Hematopoietic multipotent progenitor cell treated with erythropoietin and hydrocortisone succinate and interleukin-3 and kit ligand, for 8 days (in vitro differentiated cells): ENCODE data around the gene RPL23.
A peak's percentile ranks its signal among the peaks of the same experiment; 100 is the strongest.

Experiments used
- DNase-seq: peaks from one replicate; pipeline ENCODE4 v3.0.0-alpha.2; 2015

The RPL23 gene

DNA sequence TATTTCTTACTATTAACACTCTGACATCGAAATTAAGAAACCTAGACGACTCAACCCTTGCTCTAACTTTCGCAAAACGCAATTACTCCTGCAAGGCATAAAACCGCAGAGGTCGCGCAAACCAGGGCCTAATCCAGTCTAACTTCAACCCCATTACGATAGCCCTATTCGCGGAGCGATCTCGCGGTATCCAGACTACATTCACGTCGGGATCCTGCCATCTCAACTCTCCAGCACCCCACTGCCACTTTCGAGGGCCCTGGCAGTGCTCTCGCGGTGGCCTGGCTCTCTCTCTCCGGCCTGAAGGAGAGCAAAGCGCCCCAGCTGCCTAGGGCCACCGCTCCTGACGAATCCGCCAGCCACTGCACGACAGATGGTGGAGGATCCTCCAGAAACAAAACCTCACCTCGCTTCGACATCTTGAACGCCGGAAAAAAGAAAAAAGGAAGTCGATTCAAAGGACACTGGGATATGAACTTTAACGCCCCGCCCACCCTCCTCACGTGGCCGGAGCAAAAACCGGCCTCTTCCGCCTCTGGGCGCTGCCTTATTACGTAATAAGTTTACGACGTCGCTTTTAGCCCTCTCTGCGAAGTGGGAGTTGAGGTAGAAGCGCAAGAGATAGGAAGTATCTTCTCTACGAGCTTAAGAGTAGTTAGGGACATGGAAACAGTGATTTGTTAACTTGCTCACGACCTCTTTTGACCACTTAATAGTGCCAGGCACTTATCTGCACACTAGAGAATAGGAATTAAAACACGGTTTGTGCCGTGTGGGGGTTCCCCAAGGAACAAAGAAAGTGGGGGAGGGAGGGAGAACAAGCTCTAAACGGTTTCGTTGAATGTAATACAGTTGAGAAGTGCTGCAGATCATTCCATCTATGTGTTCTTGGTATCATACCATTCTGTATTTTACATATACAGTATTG, at the start of gene RPL23:
TSS of gene RPL23 (minus strand) at position 430 of the 928 bp plus-strand sequence. CDS start at position 419, 11 bp downstream.
- peak; percentile 98 for DNase-seq

DNA sequence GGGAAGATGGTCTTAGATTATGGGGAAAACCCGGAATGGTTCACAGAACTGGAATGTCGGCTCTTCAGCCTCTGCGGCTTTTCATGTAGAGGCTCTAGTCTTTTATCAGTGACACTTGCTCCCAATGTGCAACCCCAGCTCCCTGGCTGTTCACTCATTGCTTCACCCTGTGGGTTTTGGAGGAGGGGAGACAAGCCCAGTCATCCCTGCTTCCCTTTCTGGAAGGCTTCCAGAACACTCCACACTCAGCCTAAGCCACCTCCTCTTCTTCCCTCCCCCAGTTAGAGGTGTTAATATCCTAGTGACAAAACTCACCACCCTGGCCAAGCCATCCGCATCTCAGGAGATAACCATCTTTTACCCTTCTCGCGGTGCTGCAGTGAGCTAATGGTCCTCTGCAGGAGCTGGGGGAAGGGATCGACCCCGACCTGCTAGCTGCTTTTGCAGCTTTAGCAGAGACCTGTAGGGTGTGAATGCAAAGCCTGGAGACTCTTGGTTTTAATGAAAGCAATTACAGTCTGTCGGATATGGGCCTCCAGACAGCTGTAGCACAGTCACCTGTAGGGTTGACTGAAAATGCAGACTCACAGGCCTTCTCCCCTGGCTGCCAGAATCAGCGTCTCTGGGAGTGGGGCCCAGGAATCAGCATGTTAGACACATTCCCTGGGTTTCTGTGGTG, 47.6 kb upstream of the RPL23 start:
- peak; percentile 57 for DNase-seq

DNA sequence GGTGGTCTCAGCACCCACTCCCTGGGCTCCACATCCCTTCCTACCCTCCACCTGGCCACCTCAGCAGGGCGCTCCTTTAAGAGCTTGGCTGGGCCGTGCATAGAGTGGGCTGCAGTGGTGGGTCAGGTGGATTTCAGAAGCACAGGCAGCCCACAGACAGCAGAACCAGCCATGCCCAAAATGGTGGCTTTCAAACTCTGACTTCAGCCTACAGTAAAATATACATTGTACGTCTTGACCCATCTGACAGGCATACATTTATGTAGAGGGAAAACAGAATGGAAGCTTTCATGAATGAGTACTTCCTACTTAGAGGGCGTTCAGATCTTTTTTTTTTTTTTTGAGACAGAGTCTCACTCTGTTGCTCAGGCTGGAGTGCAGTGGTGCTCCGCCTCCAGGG, 45.9 kb upstream of the RPL23 start:
- DNase-seq = no peak

DNA sequence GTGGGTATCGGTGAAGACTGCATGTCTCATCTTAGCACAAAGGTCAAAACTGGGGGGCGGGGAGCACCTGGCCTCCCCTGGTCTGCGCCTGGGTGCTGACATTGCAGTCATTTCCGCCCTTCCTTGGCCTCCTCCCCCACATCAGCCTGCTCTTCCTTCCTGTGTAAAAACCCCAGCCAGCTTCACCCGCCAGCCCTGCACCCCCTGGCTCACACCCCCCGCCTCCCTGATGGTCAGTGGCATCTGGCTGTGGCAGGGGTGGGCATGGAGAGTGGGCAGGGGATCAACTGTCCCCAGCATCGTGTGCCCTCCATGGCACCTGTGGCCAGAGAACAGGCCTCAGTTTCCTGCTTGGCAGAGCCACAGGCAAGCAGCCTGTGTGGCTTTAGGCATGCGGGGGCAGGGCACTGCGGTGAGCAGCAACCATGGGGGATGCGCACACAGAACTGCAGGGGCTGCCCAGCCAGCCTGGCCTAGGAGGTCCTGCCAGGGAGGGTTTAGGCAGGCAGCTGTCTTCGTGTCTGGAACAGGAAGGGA, 45.4 kb upstream of the RPL23 start:
- DNase-seq = no peak

DNA sequence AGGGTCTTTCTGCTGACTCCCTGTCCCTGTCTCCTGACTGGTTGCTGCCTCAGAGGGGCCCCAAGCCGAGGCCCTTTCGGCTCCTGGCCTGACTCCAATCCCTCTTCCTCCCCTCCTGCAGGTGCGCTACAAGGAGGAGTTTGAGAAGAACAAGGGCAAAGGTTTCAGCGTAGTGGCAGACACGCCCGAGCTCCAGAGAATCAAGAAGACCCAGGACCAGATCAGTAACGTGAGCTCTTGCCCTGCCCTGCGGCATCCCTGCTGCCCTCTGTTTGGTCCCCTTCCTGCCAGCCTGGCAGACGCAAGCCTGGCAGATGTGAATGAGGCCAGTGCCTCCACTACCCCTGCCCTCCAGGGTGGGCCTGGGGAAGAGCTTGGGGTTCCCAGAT, 44.8 kb upstream of the RPL23 start:
- no peak for DNase-seq

DNA sequence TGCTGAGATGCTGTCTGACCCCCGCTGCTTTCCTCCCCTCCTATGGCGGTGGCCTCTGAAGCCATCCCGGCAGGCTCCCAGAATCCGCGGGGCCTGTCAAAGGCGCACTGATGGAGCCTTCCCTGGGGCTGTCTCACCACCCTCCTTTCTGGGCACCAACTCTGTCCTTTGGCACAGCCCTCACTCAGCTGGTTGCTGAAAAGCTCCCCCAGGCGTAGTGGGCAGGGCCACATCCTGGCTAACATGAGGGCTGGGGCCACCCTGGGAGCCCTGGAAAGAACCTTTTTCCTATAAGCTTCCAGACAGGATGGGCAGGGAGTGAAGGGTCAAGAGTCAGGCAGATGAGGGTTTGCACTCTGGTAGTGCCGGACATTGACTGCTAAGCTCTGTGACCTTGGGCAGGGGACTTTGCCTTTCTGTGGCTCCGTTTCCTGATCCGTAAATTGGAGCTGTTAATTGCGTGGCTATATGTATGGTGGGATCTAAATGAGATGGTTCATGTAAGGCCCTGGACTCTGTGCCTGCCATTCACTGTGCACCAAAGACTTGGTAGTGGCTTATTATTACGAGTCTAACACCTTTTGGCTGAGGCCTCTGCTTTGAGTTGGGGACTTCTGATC, 44.3 kb upstream of the RPL23 start:
- DNase-seq = no peak

DNA sequence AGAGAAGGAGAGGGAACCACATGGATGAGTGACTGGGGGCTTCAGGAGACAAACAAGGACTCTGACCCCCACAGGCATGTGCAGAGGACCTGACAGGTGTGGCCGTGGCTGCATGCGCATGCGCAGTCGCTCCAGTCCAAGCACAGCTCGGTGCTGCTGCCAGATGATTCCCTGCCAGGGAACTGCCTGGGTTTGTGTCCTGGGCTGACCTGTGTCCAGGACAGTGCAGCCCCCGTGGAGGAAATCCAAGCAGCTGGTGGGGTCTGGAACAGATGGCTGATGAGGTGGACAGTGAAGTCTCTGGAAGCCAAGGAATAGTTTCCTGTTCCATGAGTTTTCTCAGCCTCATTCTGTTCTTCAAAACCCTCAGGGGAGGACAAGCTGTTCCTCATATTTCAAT, 43.7 kb upstream of the RPL23 start:
- no peak for DNase-seq

DNA sequence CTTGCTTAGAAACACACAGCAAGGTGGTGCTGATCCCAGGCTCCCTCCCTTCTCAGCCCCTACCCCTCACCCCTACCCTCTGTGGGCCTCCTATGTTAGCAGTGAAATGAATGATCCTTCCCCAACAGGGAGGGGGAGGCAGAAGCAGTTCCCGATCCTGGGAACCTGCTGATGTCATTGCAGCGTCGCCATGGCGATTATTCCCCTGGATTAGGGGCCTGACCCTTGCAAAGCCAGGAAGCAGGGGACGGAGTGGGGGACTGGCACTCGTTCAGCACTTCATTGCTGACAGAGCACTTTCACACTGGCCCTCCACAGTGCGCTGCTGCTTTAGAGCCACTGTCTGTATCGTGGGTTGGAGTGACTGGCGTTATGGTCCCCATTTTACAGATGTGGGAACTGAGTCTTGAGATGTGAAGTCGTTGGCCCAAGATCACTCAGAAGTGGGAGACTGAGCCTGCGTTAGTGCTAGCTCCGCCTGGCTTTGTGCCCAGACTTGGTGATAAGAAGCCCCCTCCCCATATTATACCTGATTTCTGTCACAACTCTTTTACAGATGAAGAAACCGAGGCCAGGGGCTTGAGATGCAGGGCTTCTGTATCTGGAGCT, 42.9 kb upstream of the RPL23 start:
- no peak for DNase-seq

DNA sequence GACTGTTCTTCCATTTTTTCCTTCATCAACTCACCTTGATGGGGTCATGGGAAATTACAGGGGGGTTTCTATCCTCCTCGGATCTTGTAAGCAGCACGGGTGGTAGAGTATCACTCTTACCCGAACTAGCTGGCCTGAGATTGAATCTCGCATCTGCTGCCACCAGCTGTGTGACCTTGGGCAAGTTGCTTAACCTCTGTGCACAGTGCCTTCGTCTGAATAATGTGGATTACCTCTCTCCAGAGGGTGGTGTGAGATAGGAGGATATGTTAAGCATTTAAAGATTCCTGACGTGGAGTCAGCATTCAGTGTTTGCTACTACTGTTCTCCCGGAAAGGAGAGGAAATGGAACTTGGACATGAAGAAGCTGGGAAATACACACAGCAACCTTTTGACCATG, 40.8 kb upstream of the RPL23 start:
- no peak for DNase-seq

DNA sequence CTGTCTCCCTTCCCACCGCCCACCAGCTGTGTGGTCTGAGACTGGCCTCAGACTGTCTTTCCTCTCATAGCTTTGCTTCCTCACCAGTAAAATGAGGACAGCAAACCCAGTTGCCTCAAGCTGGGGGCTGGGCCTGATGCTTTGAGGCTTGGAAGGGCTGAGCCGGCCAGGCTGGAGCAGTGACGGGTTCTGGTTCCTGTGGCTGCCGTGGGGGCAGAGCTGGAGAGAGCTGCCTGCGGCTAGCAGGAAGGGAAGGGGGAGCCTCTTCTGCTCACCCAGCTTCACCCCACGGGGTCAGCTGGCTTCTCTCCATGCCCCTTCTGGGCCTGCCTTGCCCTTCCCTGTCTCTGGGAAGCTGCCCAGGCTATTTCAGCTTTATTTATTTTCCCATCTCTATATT, 40.1 kb upstream of the RPL23 start:
- no peak for DNase-seq

DNA sequence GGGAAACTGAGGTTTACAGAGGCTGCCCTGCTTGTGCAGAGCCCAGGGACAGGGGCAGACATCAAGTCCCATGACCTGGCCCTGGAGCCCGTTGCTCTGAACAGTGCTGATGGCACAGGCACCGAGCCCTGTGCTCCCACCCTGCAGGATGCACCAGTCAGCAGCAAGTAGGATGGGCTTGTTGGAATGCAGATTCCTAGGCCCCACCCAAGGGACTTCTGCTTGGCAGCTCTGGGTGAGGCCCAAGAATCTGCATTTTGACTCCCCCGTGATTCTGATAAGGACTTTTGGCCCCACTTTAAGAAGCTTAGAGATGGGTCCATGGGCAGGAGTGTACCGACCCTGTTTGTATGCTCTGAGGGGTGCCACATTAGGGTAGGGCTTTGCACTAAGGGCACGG, 39.6 kb upstream of the RPL23 start:
- no peak for DNase-seq

DNA sequence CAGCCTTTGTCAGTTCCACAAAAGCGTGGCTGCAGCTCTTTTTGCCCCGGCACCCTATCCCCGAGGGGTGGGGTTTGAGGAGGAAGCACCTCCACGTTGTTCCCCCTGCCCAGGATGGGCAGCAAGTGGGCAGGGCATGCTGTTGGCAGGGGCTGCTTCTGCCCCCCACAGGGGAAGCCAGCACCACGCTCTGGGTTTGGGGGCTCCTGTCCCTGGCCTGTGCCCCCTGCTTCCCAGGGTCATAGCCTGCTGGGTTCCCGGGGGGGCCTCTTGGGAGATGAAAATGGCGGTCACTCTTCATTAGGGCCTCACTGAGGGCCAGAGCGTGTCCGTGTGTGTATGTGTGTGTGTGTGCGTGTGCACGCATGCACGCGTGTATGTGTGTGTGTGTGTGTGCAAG, 39.1 kb upstream of the RPL23 start:
- DNase-seq = no peak

DNA sequence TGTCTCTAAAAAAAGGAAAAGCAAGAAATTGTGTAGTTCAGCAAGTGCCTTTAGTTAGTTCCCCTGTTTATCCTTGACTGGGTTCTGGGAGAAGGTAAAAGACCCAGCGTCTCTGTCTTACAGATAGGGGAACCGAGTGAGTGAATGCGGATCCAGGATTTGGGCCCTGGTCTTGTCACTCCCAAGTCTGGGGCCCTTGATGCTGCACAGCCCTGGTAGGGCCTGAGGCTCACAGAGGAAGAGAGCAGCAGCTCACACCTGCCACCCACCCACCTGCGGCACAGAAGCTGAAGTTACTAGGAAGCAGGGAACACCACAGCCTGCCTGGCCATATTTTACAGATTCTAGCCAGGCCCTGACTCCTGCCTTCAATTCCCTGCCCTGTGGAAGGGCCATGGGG, 38.6 kb upstream of the RPL23 start:
- no peak for DNase-seq

DNA sequence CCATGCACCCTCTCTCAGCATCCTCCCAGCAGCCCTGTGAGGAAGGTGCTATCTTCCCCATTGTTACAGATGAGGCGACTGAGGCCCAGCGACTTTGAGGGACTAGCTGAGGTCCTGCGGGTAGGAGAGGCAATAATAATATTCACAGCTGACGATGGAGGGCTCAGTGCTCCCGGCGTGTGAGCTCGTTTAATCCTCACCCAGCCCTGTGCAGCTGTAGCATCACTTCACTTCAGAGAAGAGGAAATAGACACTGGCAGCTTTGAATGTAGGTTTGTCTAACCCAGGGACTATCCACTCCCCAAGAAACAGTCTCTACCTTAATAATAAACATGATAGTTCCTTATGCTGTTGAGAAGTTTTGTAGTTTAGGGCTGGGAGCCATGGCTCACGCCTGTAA, 37.9 kb upstream of the RPL23 start:
- no peak for DNase-seq

DNA sequence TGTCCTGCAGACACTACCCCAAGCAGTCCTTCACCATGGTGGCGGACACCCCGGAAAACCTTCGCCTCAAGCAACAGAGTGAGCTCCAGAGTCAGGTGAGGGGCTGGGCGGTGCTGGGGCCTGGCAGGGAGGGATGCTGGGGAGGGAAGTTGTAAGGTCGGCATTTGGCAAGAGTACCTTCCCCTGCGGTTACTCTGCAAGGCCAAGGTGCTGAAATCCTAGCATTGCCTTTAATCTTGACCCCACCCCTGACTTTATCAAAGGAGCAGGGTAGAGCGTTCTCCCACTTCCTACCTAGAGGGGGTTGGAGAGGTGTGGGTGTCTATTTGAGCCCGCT, 36.9 kb upstream of the RPL23 start:
- DNase-seq = no peak

DNA sequence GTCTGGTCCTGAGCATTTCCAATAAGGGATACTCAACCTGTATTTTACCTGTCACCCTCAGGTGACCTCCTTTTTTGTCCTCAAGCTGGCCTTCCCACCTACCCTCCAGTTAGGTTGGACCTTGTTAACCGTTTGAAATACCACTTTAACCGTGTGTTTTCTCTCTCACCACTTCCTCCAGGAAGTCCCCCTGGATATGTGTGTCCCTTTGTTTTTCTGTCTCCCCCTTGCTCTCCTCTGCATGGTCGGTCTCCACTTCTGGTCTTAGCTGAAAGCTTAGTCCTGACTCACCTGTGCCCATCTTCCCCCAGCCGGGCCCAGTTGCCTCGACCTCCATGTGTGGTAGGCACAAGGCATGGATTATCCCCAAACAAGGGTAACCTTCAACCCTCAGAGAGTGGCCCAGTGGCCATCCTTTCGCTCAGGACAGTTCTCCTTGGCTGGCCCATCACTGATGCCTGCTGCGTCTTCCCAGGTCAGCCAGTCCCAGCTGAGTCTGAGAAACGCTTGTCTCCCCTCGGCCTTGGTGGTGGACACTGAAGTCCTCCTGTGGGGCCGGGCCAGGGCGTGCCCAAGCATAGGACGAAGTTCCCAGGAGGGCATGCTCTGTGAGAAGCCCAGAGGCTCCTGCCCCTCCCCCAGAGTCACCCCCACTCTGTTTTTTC, 36.4 kb upstream of the RPL23 start:
- DNase-seq = no peak

DNA sequence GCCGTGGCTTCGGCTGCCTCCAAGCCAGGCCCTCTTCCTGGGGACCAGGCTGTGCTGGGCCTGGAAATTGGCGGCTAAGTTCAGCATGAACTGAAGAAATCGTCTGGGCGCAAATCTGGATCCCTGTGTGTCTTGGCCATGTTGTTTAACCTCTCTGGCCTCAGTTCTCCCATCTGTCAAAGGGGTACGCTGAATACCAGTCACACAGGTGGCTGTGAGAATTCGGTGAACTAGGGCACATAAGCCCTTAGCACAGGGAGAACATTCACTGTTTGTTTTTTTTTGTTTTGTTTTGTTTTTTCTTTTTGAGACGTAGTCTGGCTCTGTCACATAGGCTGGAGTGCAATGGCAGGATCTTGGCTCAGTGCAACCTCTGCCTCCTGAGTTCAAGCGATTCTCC, 35.3 kb upstream of the RPL23 start:
- DNase-seq = no peak

DNA sequence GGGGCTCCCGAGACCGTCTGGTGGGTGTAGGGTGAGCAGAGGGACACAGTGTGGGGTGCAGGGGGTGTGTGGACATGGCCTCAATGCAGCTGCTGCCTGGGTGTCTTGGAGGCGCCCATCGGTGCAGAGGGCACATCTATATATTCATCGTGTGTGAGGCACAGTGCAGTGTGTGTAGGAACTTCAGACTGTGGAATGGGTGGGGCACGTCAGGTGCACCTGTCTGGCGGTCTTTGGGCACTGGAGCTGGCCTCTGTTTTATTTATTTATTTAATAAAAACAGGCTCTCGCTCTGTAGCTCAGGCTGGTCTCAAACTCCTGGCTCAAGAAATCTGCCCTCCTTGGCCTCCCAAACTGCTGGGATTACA, 33.1 kb upstream of the RPL23 start:
- DNase-seq = no peak

DNA sequence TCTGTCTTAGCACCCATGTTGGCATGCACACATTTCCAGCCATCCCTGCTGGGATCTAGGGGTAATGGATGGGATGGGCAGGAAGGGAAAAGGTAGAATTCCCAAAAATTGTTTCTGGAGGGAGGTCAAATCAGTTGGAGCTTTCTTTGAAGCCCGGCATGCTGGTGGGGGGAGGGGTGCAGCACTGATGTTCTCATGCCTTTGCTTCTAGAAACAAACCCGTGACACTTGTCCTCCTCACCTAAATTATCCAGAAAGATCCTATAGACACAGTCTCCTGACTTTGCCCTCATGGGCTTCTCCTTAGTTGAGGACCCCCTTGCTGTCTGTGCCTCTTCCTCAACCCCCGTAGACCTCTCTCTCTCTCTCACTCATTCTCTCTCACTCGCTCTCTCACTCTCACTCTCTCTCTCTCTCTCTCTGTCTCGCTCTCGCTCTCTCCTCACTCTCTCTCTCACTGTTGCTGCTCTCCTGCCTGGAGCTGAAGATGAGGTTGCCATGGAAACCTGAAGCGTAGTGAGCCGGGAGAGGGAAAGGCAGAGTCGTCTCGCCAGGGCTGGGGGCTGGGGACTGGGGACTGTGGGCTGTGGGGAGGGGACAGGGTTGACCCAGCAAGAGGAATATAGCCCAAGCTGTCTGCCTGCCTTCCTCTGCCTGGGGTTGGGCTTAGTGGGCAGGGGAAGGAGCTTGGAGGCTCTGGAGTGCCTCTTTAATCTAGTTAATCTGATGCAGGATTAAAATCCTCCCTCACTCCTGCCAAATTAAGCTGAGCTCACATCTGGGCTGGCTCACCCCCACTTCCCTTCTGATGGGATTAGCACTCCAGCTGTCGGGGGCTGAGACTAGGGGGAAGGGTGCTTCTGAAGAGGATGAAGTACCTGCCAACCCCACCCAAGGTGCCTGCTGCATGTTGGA, 32.5 kb upstream of the RPL23 start:
- no peak for DNase-seq

DNA sequence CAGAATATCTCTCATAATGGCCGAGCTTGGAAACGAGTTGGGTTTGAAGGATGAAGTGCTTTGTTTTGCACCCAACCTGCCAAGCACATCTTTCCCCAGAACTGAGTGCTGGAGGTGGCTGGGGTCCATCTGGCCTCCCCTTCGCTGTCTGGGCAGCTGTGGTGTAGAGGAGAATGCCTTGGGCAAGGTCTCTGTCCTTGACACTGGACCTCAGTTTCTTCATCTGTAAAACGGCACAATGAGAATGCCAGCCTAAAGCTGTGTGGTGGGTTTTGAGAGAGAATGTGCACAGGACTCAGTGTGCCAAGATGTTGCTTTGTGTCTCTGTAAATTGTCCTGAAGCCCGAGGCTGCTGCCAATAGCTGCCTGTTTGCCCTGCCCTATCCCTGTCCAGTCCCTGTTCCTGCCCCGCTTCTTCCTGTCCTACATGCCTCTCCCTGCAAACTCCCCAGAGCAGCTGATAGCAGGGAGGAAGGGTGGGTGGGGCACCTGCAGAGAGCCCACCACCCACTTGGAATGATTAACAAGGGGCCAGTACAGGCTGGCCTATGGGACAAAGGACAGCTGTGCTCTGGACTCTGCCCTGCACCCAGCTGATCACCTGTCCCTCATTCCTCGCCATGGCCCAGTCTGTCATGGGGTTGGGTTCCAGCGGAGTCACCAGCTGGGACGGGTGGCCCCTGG, 31.7 kb upstream of the RPL23 start:
- DNase-seq = no peak
